Stimulated activated CD4-positive, alpha-beta T cell treated with anti-CD3 and anti-CD28 coated beads, TNF-alpha, amount 100 ng/mL, for 1 hour (primary cell): ENCODE results near the gene FGFRL1.

Source experiments
- DNase-seq, 3 donors: peaks; one replicate each; pipeline ENCODE4 v3.0.0-alpha.2; 2020; ENCODE audit warnings: low read depth in 3 of 3, low spot score in 1 of 3

FGFRL1 gene

GRCh38 chr4:1011022-1011665, at the start of gene FGFRL1:
TSS of gene FGFRL1 (plus strand) at chr4:1011626. CDS start at chr4:1012486, 860 bp downstream.
- peak; percentile 82 to 92 (median 87) for DNase-seq

GRCh38 chr4:962231-963208, 48.9 kb upstream of the FGFRL1 start:
- DNase-seq, result no peak

GRCh38 chr4:963276-964225, 47.9 kb upstream of the FGFRL1 start:
- DNase-seq, result no peak

GRCh38 chr4:964346-965025, 46.9 kb upstream of the FGFRL1 start:
- DNase-seq, result no peak

GRCh38 chr4:965048-965765, 46.2 kb upstream of the FGFRL1 start:
- DNase-seq, result no peak

GRCh38 chr4:965766-966134, 45.7 kb upstream of the FGFRL1 start:
- DNase-seq, result no peak

GRCh38 chr4:966266-967112, 44.9 kb upstream of the FGFRL1 start:
- DNase-seq, result no peak

- no peak for DNase-seq
These were observed 44.0 kb upstream of the FGFRL1 start for GRCh38 chr4:967113-968104.

GRCh38 chr4:968221-968620, 43.2 kb upstream of the FGFRL1 start:
- DNase-seq, result no peak

GRCh38 chr4:968621-969394, 42.6 kb upstream of the FGFRL1 start:
- no peak for DNase-seq

GRCh38 chr4:970046-970745, 41.2 kb upstream of the FGFRL1 start:
- DNase-seq, result no peak

GRCh38 chr4:970854-971520, 40.4 kb upstream of the FGFRL1 start:
- DNase-seq, result no peak

- no peak for DNase-seq
These were observed 39.5 kb upstream of the FGFRL1 start for GRCh38 chr4:971666-972500.

GRCh38 chr4:972651-973424, 38.6 kb upstream of the FGFRL1 start:
- peak; percentile 21 to 49 (median 39) for DNase-seq
